Cerebellar cortex (tissue), 1 donor: ENCODE results near the gene PIAS1.
"Not testable (repeated sequence)": the region's sequence is repeated elsewhere in the genome, so short reads cannot be mapped to it uniquely, and the experiment has no call there.

ENCODE experiments used
- DNase-seq: peaks from one replicate; pipeline ENCODE4 v3.0.0-alpha.2; 2015; ENCODE audit warnings: low spot score

Gene PIAS1

GRCh38 chr15:68053701-68054627 is at the start of gene PIAS1:
TSS of gene PIAS1 (plus strand) at chr15:68054315. CDS start at chr15:68054327, 12 bp downstream.
- peak; percentile 93 for DNase-seq

- DNase-seq, result not testable (repeated sequence)
Observed at GRCh38 chr15:68007642-68008041, 46.5 kb upstream of the PIAS1 start.

- DNase-seq, result no peak
Observed at GRCh38 chr15:68010361-68011153, 43.6 kb upstream of the PIAS1 start.

- DNase-seq, result no peak
Observed at GRCh38 chr15:68012911-68013310, 41.2 kb upstream of the PIAS1 start.

- no peak for DNase-seq
Observed at GRCh38 chr15:68014219-68014618, 39.9 kb upstream of the PIAS1 start.

- no peak for DNase-seq
Observed at GRCh38 chr15:68015244-68015643, 38.9 kb upstream of the PIAS1 start.

- no peak for DNase-seq
Observed at GRCh38 chr15:68017201-68017600, 36.9 kb upstream of the PIAS1 start.

GRCh38 chr15:68018797-68019444 is 35.2 kb upstream of the PIAS1 start:
- no peak for DNase-seq

GRCh38 chr15:68019814-68020525 is 34.1 kb upstream of the PIAS1 start:
- DNase-seq, result no peak

- no peak for DNase-seq
Observed at GRCh38 chr15:68020685-68021084, 33.4 kb upstream of the PIAS1 start.

- DNase-seq, result peak; percentile 11
Observed at GRCh38 chr15:68022061-68022460, 32.1 kb upstream of the PIAS1 start.

GRCh38 chr15:68023307-68024101 is 30.6 kb upstream of the PIAS1 start:
- no peak for DNase-seq

- DNase-seq, result no peak
Observed at GRCh38 chr15:68025835-68026424, 28.2 kb upstream of the PIAS1 start.

GRCh38 chr15:68027388-68027787 is 26.7 kb upstream of the PIAS1 start:
- DNase-seq, result no peak

- DNase-seq, result no peak
Observed at GRCh38 chr15:68028137-68028887, 25.8 kb upstream of the PIAS1 start.

GRCh38 chr15:68028888-68029207 is 25.3 kb upstream of the PIAS1 start:
- no peak for DNase-seq

GRCh38 chr15:68029959-68030358 is 24.2 kb upstream of the PIAS1 start:
- no peak for DNase-seq

- DNase-seq, result no peak
Observed at GRCh38 chr15:68031404-68031803, 22.7 kb upstream of the PIAS1 start.

GRCh38 chr15:68032672-68033071 is 21.4 kb upstream of the PIAS1 start:
- DNase-seq, result no peak

GRCh38 chr15:68034081-68034480 is 20.0 kb upstream of the PIAS1 start:
- peak; percentile 77 for DNase-seq
